ENCODE data around the gene SAMD5.

The SAMD5 gene

DNA sequence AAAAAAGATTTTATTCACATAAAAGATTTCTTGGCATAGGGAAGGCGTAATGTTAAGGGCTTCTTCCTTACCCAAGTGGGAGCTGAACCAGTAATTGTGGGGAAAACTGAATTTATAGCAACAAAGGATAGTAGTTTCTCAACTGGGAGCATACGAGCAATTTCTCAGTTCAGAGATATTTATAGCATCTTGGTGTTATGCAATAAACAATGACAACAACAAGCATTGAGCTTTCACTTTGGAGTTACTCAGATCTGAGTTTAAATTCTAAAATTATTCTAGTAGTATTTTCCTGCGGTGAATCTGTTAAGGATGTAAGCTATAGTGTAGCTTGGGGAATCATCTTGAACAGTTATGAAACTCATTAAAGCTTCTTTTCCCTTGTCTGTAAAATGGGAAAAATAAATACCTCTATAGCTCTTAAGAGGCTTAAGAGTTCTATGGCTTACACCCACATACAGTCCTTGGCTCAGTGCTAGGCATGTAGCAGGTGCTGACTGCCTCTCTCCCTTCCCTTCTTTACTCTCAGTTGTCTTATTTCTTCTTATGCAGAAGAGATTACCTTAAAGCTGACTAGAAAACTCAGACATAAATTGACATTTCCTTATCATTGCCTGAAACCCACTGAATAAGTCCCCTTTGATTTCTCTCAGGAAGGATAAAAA is 58.8 kb downstream of the SAMD5 start:
- no peak for DNase-seq (ENCODE audit: low spot score)

DNA sequence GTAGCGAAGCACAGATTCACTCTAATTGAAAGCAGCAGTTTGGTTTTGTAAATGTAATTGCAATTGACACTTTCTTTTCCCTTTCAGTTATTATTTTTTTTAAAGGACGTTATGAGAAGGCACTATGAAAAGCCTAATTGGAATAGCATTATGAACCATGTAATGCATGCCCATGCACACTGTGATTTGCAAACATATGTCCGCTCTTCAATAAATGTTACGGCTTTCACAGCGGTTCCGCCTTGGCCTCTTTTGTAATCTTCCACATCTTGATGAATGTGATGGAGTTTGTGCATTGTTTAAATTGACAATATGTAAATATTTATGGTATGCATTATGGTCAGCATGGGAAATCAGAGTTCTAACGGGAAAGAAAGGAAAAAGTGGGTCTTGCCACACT is 61.3 kb downstream of the SAMD5 start:
- no peak for DNase-seq (ENCODE audit: low spot score)

DNA sequence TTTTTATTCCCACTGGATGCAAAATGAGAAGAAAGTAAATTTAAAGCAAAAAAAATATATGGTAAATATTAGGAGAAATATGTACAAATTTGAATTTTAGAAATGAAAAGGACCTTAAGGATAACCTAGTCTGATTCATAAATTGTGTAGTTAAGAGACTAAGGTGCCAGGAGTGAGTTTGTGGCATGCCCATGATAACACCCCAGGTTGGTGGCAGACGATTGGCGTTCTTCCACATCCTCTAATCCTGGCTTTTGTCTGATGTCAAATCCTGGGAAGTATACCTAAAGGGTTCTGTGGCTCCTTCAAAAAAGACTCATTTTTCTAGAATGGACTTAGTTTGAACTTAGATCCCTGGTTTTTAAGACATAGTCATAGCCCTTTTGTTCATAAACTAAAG is 62.2 kb downstream of the SAMD5 start:
- no peak for DNase-seq (ENCODE audit: low spot score)

DNA sequence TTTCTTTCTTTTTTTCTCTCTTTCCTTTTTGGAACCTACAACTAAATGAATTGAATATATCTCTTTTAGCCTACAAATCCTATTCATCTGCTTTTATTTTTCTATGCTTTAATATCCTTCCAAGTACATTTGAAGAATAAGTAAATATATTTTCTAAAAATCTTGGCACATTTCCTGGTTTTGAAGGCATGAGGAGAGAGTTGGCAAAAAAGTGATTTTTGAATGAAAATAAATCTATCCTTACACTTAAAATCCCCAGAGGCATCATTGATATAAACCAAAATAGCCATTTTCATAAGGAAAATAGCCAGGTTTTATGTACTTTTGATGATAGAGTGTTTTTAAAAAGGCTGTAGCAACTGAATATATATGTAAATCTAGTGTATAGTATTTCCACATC is 69.0 kb downstream of the SAMD5 start:
- DNase-seq (ENCODE audit: low spot score), result no peak

DNA sequence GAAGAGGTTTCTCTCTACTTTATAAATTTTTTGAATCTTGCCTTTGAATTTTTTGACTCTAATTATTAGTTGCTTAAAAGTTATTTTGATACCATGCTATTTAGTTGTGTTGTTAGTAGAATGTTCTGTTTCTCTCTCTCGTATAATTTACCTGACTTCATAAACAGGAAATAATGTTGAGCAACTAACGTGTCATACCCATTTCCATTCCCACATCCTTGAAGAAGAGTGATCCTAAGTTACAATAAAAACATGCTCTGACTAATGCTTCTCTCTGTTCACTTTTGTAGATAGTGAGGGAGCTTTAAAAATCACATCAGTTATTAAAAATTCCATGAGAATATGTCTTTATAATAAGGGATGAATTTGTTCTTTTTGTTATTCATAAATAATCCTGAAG is 69.7 kb downstream of the SAMD5 start:
- no peak for DNase-seq (ENCODE audit: low spot score)

DNA sequence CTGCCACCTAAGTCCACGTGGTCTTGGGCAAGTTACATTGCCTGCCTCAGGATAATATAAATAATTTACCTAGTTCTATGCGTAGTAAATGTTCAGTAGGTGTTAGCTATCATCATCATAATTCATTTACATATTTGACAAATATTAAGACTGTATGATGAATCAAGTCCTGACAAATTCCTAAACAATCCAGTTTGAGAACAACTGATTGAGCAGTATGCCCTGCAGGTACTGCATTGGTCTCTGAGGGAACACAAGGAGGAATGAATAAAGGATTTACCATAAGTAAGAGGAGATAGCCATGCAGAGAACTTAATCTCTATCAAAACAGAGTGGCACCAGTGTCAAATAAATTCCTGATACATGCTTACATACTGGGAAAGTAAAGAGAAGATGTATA is 70.4 kb downstream of the SAMD5 start:
- no peak for DNase-seq (ENCODE audit: low spot score)

DNA sequence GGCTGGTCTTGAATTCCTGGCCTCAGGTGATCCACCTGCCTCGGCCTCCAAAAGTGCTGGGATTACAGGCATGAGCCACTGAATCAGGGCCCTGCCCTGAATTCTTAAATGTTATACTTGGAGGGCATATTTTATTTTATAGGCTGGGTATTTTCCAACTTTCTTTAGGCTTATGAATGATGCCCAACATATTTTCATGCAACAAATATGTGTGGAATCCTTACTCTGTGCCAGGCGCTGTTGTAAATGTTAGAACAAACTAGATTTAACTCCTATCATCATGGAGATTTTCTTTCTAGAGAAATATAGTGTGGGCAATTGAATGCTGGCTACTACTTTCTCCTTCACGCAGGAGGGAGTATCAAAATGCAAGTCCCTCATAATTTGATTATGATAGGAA is 71.2 kb downstream of the SAMD5 start:
- no peak for DNase-seq (ENCODE audit: low spot score)

DNA sequence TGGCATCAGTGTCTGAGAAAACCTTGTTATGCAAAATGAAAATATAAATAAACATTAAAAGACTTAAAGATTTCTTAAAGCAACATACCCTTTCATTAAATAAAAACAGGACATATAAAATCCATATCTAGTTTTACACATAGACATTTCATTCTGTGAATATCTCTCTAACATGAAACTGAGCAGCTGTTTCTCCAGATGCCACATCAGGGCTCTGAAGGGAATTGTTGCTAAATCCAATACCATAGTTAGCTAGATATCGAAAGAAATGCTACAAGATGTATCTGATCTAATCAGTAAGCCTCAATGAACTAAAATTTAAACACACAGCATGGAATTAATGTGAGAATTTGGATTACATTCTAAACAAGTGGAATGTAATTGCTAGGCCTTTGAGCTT is 74.5 kb downstream of the SAMD5 start:
- no peak for DNase-seq (ENCODE audit: low spot score)

DNA sequence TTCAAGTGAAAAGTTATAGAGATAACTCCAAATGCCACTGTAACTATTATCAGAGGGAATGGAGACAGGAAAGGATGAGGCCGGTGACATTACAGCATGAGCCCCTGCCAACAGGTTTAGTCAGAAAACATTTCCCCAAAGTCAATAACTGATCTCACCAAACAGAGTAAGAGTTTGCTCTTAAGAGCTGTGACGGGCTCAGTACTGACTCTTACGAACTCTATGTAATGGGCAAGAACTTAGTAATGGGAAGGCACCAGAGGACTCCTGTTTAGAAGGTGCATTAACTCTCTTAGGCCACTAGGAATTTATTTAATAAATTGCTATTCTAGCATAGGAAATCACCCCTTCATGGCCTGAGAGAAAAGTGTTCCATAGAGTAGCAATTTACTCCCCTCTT is 76.8 kb downstream of the SAMD5 start:
- no peak for DNase-seq (ENCODE audit: low spot score)

DNA sequence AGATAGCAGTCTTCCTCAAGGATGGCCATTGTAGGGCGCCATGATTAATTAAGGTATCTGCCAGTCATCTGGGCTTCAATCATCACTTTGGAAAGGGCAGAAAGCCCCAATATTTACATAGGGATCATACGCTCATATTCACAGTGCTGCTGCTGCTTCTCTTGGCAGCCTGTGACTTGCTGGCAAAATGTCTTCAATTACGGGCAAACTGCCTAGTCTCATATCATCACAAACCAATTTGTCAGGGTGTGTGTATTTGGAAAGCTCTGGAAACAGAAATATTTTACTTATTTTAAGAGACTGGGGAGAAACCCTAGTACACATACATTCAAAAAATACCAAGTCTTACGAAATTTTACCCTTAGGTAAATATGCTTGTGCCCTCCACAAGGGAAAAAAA is 77.6 kb downstream of the SAMD5 start:
- no peak for DNase-seq (ENCODE audit: low spot score)

DNA sequence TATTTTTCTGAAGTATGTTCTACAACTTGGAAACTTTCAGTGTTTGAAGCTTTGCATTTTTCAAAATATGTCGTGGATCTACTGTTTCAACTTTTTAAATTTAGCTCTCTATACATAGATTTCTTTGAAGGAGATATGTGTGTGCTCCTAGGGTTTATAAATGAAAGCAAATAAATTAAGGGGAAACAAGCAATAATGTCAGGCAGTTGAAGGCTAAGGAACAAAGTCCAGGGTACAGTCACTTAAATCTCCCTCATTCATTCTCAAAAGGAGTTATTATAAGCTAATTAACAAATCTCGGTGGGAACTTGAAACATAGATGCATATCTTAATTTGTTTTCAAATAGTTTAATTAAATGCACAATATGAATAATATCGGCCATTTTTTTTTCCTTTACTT is 79.4 kb downstream of the SAMD5 start:
- no peak for DNase-seq (ENCODE audit: low spot score)

DNA sequence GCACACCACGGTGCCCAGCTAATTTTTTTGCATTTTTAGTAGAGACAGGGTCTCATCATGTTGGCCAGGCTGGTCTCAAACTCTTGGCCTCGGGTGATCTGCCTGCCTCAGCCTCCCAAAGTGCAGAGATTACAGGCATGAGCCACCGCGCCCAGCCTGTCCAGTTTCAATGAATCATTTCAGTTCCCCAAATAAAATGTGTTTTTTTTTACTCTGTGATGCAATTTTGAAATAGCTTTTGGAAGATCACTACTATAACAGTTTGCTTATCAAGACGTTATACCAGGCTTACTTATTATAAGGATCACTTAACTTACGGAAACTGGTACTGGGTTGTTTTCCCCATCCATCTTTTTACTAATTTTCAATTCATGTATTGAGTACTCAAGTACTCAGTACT is 80.0 kb downstream of the SAMD5 start:
- DNase-seq (ENCODE audit: low spot score), result no peak

DNA sequence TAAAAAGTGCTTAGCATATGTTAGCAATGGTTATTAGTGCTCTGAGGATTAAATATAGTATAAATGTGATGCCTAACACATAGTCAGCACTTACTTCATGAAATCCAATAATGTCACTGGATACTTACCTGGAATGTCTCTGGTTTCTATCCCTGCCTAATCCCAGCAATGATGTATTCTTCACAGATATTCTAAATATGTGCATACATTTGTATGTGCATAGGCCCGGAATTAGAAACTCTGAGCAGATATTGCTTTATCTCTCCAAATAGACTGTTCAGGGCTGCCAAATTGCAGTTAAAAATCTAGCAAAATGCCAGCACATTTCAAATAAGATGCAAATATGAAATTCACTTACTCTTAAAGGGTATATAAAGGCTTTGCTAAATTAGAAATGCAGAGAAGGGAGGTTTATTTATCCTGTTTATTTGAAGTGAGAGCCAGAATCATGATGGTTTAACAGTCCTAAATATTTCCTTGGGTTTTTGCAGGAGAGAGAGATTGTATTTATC is 81.3 kb downstream of the SAMD5 start:
- DNase-seq (ENCODE audit: low spot score), result no peak

DNA sequence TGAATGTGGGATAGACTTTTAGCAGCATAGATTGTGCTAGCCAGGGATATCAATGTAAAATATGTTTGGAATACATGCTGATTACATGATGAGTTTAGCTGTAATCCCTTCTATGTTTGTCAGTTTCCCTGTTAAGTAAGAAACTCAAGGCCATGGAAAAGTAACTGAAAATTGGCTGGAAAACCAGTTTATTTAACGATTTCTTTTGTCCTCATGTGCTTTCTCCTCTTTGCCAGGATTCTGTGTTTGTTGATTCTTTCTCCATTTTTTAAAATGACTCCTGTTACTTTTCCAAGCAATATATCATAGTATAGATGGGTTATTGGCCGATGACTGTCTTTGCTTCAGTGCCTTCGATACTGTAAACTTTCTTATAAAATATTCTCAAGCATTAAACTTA is 87.5 kb downstream of the SAMD5 start:
- DNase-seq (ENCODE audit: low spot score), result no peak

DNA sequence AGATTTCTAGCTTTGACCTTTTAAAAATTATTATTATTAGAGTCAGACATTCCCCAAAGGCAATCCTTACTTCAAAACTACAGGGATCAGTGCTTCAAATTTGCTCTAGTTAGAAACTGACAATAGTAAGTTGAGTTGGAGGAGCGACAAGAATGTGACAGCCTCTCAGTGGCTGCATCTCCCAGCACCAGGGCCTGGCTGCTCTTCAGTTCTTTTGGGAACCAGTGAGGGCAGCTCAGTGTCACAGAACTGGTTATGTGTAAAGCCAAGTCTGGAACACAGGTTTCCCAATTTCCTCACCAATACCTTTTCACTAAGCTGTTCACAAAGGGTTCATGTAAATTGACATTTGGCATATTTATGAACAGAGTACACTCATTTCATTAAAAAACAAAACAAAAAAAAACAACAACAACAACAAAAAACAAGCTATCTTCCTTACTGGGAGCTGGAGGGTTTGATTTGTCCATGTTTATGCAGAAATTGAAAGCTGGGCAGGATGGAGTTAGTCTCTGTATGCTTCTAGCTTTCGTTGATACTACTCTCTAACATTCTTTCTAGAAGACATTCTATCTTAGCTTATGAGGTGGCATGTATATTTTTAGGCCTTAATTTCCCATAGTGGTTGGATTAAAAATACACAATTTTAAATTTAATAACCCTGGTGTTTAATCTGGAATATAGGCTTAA is 95.0 kb downstream of the SAMD5 start:
- no peak for DNase-seq (ENCODE audit: low spot score)

DNA sequence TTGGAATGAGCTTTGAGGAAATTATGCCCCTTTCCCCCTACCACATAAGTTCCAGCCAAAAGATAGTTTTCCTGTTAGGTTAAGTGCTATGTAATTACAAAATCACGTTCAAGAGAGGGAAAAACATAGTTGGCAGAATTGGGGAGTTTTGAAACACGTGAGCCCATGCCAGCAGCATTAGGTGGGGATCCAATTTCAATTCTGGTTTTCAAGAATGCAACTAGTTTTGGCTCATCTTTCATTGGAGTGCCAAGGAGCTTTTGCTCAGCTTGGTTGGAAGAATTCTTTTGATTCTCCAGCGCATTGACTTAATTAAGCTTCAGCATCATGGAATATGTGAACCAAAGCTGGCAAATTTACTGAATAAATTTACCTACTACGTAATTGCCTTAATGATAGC is 95.9 kb downstream of the SAMD5 start:
- no peak for DNase-seq (ENCODE audit: low spot score)

DNA sequence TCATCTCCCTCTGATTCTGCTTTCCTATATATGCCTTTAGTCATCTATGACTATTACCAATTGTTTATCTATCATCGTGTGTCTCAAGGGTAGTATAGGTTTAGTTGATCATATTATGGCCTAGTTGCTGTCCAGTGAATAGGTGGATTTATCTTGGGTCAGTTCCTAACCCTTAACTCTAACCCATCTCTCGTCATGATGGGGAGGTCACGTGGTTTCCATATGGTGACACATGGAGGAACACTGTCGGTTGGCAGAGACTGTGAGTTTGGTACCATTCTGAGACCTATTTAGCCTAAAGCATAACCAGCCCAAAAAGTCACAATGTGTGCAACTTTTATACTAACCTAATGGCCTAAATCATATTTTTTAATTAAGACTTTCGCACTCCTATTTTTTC is 103.5 kb downstream of the SAMD5 start:
- no peak for DNase-seq (ENCODE audit: low spot score)

DNA sequence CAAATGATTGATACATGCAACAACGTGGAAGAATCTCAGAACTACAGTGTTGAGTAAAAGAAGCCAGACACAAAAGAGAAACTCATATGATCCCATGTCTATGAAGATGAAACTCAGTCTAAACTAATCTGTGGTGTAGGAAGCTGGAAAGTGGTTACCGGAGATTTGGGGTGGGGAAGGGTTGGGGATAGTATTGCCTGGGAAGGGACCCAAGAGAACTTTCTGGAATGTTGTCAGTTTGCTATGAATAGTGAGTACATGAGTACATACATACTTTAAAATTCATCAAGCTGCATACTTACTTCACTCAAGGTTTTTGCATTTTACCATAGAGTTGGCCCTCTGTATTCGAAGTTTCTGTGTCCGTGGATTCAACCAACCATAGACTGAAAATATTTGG is 106.0 kb downstream of the SAMD5 start:
- no peak for DNase-seq (ENCODE audit: low spot score)

DNA sequence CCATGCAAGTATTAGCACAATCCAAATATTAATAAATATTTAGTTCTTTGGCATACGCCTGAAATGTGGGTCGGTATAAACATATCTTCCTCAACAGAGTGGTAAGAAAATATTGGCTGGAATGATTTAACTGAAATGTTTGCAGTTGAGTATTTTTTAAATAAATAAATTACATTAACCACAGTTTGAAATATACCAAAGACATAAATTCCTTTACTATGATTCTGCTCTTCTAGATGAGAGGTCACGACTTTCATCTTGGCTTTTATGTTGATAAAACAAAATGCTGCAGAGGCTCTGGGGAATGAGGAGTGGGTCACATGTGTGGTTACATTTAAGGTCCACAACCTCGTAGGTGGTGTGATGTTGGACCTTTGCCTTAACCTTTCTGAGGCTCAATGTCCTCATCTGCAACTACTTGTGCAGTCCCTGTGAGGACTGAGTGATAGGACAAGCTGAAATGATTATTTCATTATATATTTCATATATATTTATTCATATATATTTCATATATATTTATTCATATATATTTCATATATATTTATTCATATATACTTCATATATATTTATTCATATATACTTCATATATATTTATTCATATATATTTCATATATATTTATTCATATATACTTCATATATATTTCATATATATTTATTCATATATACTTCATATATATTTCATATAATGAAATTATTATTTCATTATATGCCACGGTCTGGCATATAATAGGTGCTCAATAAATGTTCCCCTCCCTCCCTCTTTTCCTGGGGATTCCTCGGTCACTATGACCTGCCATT is 107.4 kb downstream of the SAMD5 start:
- DNase-seq (ENCODE audit: low spot score), result no peak

DNA sequence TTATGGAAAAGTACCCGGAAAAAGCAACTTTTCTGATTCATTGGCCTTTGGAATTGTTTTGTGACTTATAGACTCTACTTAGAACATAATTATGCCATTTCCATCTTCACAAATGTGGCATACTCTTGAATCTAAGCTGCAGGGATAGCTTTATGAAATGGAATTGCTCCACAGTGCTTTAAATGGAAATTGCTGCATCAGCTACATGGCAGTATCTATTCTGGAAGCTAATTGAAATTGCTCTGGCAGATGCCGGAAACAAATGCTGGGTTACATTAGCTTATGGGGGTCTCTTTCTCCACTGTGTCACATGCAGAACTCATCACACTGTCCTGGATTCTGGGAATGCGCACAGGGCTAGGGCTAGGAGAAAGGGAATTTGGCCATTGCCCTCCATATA is 108.9 kb downstream of the SAMD5 start:
- DNase-seq (ENCODE audit: low spot score), result no peak

DNA sequence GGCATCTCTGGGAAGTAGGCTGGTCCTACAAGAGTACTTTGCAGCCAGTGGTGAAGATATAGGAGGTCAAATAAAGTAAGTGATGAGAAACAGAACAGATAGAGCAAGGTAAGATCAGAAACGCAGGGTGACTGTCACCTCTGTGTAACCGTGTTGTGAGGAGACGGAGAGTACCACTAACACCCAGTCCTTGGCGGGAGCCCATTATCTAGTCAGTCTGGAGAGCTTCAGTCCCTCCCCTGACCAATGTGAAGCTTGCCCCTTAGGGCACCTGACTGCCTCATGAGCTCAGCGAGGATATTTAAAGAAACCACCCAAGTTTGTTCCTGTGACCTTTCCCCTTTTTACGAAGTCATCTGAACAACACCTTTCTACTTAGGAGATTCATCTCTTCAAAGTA is 110.0 kb downstream of the SAMD5 start:
- no peak for DNase-seq (ENCODE audit: low spot score)

DNA sequence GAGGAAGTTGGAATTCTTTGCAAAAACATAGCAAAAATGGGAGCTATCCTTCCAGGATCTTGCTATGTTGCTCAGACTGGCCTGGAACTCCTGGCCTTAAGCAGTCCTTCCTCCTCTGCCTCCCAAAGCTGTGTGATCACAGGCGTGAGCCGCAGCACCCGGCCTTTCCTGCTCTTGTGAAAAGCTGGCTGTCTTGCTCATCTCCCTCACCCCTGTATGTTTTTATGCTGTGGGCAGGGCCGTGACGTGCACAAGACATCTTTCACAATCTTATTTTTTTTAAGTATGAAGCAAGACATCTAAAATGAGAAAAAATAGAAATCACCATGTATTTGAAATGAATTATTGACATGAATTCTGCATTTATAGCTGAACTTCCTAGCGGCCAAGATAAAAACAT is 110.4 kb downstream of the SAMD5 start:
- DNase-seq (ENCODE audit: low spot score), result no peak
